Thyroid gland (tissue), 4 donors: ENCODE results near the gene CXCL16. TPM values are rescaled to one million over a fixed set of nuclear protein-coding genes. Genes with fewer than 3 reads are reported as not detected.

Experiments used
- DNase-seq, 2 donors: peaks; one replicate each; pipeline ENCODE4 v3.0.0-alpha.2; 2019
- H3K27ac ChIP-seq, 3 donors: fragments of 200-600 bp; sonication (generic); 1 replicate in 2 of 3; 2 replicates in 1 of 3; pipeline ENCODE4 v1.5.1; 2016 to 2019; ENCODE audit warnings: mild to moderate bottlenecking in 1 of 3, moderate library complexity in 1 of 3
- H3K27me3 ChIP-seq: fragments of 200-600 bp; sonication (generic); one replicate; pipeline ENCODE4 v1.5.1; 2019
- H3K36me3 ChIP-seq, 2 donors: fragments of 200-600 bp; sonication (generic); one replicate each; pipeline ENCODE4 v1.5.1; 2016 to 2019
- H3K4me1 ChIP-seq, 2 donors: fragments of 200-600 bp; sonication (generic); one replicate each; pipeline ENCODE4 v1.5.1; 2017 to 2019
- H3K4me3 ChIP-seq, 3 donors: fragments of 200-600 bp; sonication (generic); replicated peaks in 1 of 3; 1 replicate in 2 of 3; 2 replicates in 1 of 3; pipeline ENCODE4 v1.5.1; 2016; ENCODE audit warnings: mild to moderate bottlenecking in 1 of 3
- H3K9me3 ChIP-seq: fragments of 200-600 bp; sonication (generic); one replicate; pipeline ENCODE4 v1.5.1; 2017
- CTCF ChIP-seq, 6 experiments: fragments of 200-600 bp in 3 of 6; fragments of 450-650 bp in 3 of 6; sonication (generic) in 3 of 6; IDR thresholded peaks; one replicate each; pipeline ENCODE4 v1.5.1; 2016 to 2019; ENCODE audit warnings: antibody characterized with exemption in 6 of 6, mild to moderate bottlenecking in 2 of 6, inconsistent platforms in 1 of 6, moderate library complexity in 1 of 6
- POLR2A ChIP-seq, 2 donors: fragments of 450-650 bp; IDR thresholded peaks; one replicate each; pipeline ENCODE4 v1.6.1; 2017; ENCODE audit warnings: antibody characterized with exemption in 2 of 2, mild to moderate bottlenecking in 2 of 2, moderate library complexity in 1 of 2
- WGBS, 2 donors: methylation state at CpG; one replicate each; pipeline ENCODE4 v1.1.5; 2017; 5-methylcytosine and 5-hydroxymethylcytosine counted together
- intact Hi-C: fragments of 100-400 bp; cut with DNase I; formaldehyde crosslinking; loops from one replicate; pipeline ENCODE4 v1.15.1; 2023
- total RNA-seq, 4 donors: library from RNA; depleted of rRNA; stranded (reverse); fragments of >200 nt; gene quantifications; one replicate each; pipeline ENCODE4 v1.2.3, GENCODE V29; 2016

Gene CXCL16
- total RNA-seq, 4 donors from 2014 or later = 6.6 to 13.7 (median 12.8) TPM

GRCh38 chr17:4734857-4735475, 4.8 kb downstream of the CXCL16 start:
- no peaks in the 10 kb centered on the region for H3K27me3 ChIP-seq
- no peak overlapping the region for H3K27ac ChIP-seq
- 94 to 95% methylated on average over 8 of the region's 8 CpGs for WGBS, 2 donors
- intact Hi-C loops = loop anchor here (5.0 kb wide), 1 partner anchor 152 kb away; no protein-coding TSS in a partner anchor
- DNase-seq = no peak
- no peaks in the 10 kb centered on the region for H3K36me3 ChIP-seq
- H3K4me1 ChIP-seq = peaks cover 16 to 20% of the 10 kb centered on the region in 2 donors
- no peak overlapping the region for H3K4me3 ChIP-seq
- no peaks in the 10 kb centered on the region for H3K9me3 ChIP-seq
- TF ChIP-seq POLR2A (IDR thresholded peaks at IDR 0.05) = no peak
- no peak for TF ChIP-seq CTCF (IDR thresholded peaks at IDR 0.05)

- intact Hi-C loops = loop anchor here (5.0 kb wide), 1 partner anchor 154 kb away; no protein-coding TSS in a partner anchor
- Histone ChIP-seq H3K27me3 (no peaks in the 10 kb centered on the region), H3K4me1 (peaks cover 8 to 11% of the 10 kb centered on the region in 2 donors), H3K36me3 (no peaks in the 10 kb centered on the region), H3K9me3 (no peaks in the 10 kb centered on the region), H3K4me3 (no peak overlapping the region), H3K27ac (no peak overlapping the region)
- WGBS, 2 donors = 85 to 87% methylated on average over 5 to 6 of the region's 6 CpGs
- TF ChIP-seq POLR2A (IDR thresholded peaks at IDR 0.05) (no peak), CTCF (IDR thresholded peaks at IDR 0.05) (no peak)
- no peak for DNase-seq
These were observed 6.6 kb downstream of the CXCL16 start for GRCh38 chr17:4733073-4733531.

GRCh38 chr17:4728124-4728523, 11.6 kb downstream of the CXCL16 start:
- DNase-seq = no peak
- Histone ChIP-seq H3K9me3 (no peaks in the 10 kb centered on the region), H3K27me3 (no peaks in the 10 kb centered on the region), H3K4me1 (peaks cover 8 to 11% of the 10 kb centered on the region in 2 donors), H3K4me3 (no peak overlapping the region), H3K27ac (no peak overlapping the region), H3K36me3 (no peaks in the 10 kb centered on the region)
- TF ChIP-seq CTCF (IDR thresholded peaks at IDR 0.05) (no peak), POLR2A (IDR thresholded peaks at IDR 0.05) (no peak)
- intact Hi-C loops = no loop called here
- WGBS, 2 donors = 43 to 58% methylated on average over 3 of the region's 3 CpGs

- 76 to 80% methylated on average over 9 of the region's 9 CpGs for WGBS, 2 donors
- no peak for DNase-seq
- Histone ChIP-seq H3K9me3 (no peaks in the 10 kb centered on the region), H3K27me3 (no peaks in the 10 kb centered on the region), H3K36me3 (no peaks in the 10 kb centered on the region), H3K4me3 (no peak overlapping the region), H3K4me1 (peaks cover 0 to 3% of the 10 kb centered on the region in 2 donors), H3K27ac (no peak overlapping the region)
- no peak for TF ChIP-seq CTCF (IDR thresholded peaks at IDR 0.05)
- no peak for TF ChIP-seq POLR2A (IDR thresholded peaks at IDR 0.05)
- intact Hi-C loops = no loop called here
These were observed 13.9 kb downstream of the CXCL16 start for GRCh38 chr17:4725646-4726310.

- intact Hi-C loops = no loop called here
- Histone ChIP-seq H3K36me3 (no peaks in the 10 kb centered on the region), H3K27ac (no peak overlapping the region), H3K4me1 (no peaks in the 10 kb centered on the region), H3K27me3 (no peaks in the 10 kb centered on the region), H3K4me3 (no peak overlapping the region), H3K9me3 (no peaks in the 10 kb centered on the region)
- no peak for DNase-seq
- WGBS, 2 donors = 81 to 85% methylated on average over 5 of the region's 5 CpGs
- TF ChIP-seq CTCF (IDR thresholded peaks at IDR 0.05) = no peak
- TF ChIP-seq POLR2A (IDR thresholded peaks at IDR 0.05) = no peak
These were observed 15.1 kb downstream of the CXCL16 start for GRCh38 chr17:4724650-4725049.
